Renal cortex interstitium (tissue), 15 donors: ENCODE measurements around the gene MIB1. TPM values are rescaled to one million over a fixed set of nuclear protein-coding genes. Genes with fewer than 3 reads are reported as not detected.
"Not testable (repeated sequence)": the region's sequence is repeated elsewhere in the genome, so short reads cannot be mapped to it uniquely, and the experiment has no call there.

Experiments
- DNase-seq, 11 donors: peaks; one replicate each; pipeline ENCODE4 v3.0.0-alpha.2; 2013; ENCODE audit warnings: low read depth in 9 of 11, low spot score in 4 of 11; ENCODE audit errors: extremely low read depth in 1 of 11
- long read RNA-seq, 16 experiments: transcript quantifications; one replicate each; lab custom pipeline, GENCODE V29; 2026
- polyA plus RNA-seq, 3 donors: library from polyadenylated mRNA; unstranded; fragments of 120-200 nt; gene quantifications; one replicate each; pipeline ENCODE4 v1.2.1, GENCODE V29; 2013; ENCODE audit not compliant: insufficient read length in 3 of 3

The MIB1 gene
- 10 to 100 TPM; 59.4 to 74.5 (median 68.9) TPM for polyA plus RNA-seq
- long read RNA-seq, donor 1, full-length matches to known transcripts, result 2 of 2 reads
- long read RNA-seq, donor 1, partial matches to known transcripts, result 0 of 2 reads
- long read RNA-seq, donor 1, other reads (novel, unspliced or antisense), result 0 of 2 reads
- long read RNA-seq, donor 2, result 0 reads
- long read RNA-seq, donor 3, full-length matches to known transcripts, result 2 of 2 reads
- long read RNA-seq, donor 3, partial matches to known transcripts, result 0 of 2 reads
- long read RNA-seq, donor 3, other reads (novel, unspliced or antisense), result 0 of 2 reads
- long read RNA-seq, donor 4, result 0 reads
- long read RNA-seq, donor 5, result 0 reads
- long read RNA-seq, donor 6, full-length matches to known transcripts, result 3 of 3 reads
- long read RNA-seq, donor 6, partial matches to known transcripts, result 0 of 3 reads
- long read RNA-seq, donor 6, other reads (novel, unspliced or antisense), result 0 of 3 reads
- long read RNA-seq, donor 7, full-length matches to known transcripts, result 1 of 1 reads
- long read RNA-seq, donor 7, partial matches to known transcripts, result 0 of 1 reads
- long read RNA-seq, donor 7, other reads (novel, unspliced or antisense), result 0 of 1 reads
- long read RNA-seq, donor 8, result 0 reads
- long read RNA-seq, donor 9, full-length matches to known transcripts, result 3 of 3 reads
- long read RNA-seq, donor 9, partial matches to known transcripts, result 0 of 3 reads
- long read RNA-seq, donor 9, other reads (novel, unspliced or antisense), result 0 of 3 reads
- long read RNA-seq, donor 10, full-length matches to known transcripts, result 3 of 3 reads
- long read RNA-seq, donor 10, partial matches to known transcripts, result 0 of 3 reads
- long read RNA-seq, donor 10, other reads (novel, unspliced or antisense), result 0 of 3 reads
- long read RNA-seq, donor 11, full-length matches to known transcripts, result 1 of 1 reads
- long read RNA-seq, donor 11, partial matches to known transcripts, result 0 of 1 reads
- long read RNA-seq, donor 11, other reads (novel, unspliced or antisense), result 0 of 1 reads
- long read RNA-seq, donor 12, full-length matches to known transcripts, result 1 of 1 reads
- long read RNA-seq, donor 12, partial matches to known transcripts, result 0 of 1 reads
- long read RNA-seq, donor 12, other reads (novel, unspliced or antisense), result 0 of 1 reads
- long read RNA-seq, donor 13, result 0 reads
- long read RNA-seq, donor 14, full-length matches to known transcripts, result 4 of 24 reads
- long read RNA-seq, donor 14, partial matches to known transcripts, result 20 of 24 reads
- long read RNA-seq, donor 14, other reads (novel, unspliced or antisense), result 0 of 24 reads
- long read RNA-seq, donor 15, full-length matches to known transcripts, result 1 of 1 reads
- long read RNA-seq, donor 15, partial matches to known transcripts, result 0 of 1 reads
- long read RNA-seq, donor 15, other reads (novel, unspliced or antisense), result 0 of 1 reads
- long read RNA-seq, donor 16, full-length matches to known transcripts, result 7 of 17 reads
- long read RNA-seq, donor 16, partial matches to known transcripts, result 10 of 17 reads
- long read RNA-seq, donor 16, other reads (novel, unspliced or antisense), result 0 of 17 reads

- peak; percentile 94 to 100 (median 98) for DNase-seq
Measured at GRCh38 chr18:21740538-21741311, at the start of gene MIB1. MIB1 (plus strand) TSS chr18:21740792; CDS start chr18:21741584, 792 bp downstream.

- DNase-seq, result no peak
Measured at GRCh38 chr18:21693322-21693721, 47.3 kb upstream of the MIB1 start.

GRCh38 chr18:21700528-21701075, 40.0 kb upstream of the MIB1 start:
- DNase-seq, result no peak

GRCh38 chr18:21701621-21702020, 39.0 kb upstream of the MIB1 start:
- no peak for DNase-seq

GRCh38 chr18:21702602-21703001, 38.0 kb upstream of the MIB1 start:
- no peak for DNase-seq

GRCh38 chr18:21703241-21703820, 37.3 kb upstream of the MIB1 start:
- peak in 1 of 11 donors; percentile 42 for DNase-seq

- peak; percentile 63 to 89 (median 86) for DNase-seq
Measured at GRCh38 chr18:21704603-21705364, 35.8 kb upstream of the MIB1 start, which contains the start of gene ABHD3. ABHD3 (minus strand) TSS chr18:21704774; CDS start chr18:21704665, 109 bp downstream.

GRCh38 chr18:21706386-21706865, 34.2 kb upstream of the MIB1 start:
- DNase-seq, result no peak

- DNase-seq, result not testable (repeated sequence)
Measured at GRCh38 chr18:21707130-21707529, 33.5 kb upstream of the MIB1 start.

GRCh38 chr18:21714474-21714873, 26.1 kb upstream of the MIB1 start:
- no peak for DNase-seq

GRCh38 chr18:21722687-21723086, 17.9 kb upstream of the MIB1 start:
- no peak for DNase-seq

GRCh38 chr18:21725201-21725600, 15.4 kb upstream of the MIB1 start:
- DNase-seq, result no peak

GRCh38 chr18:21727702-21728101, 12.9 kb upstream of the MIB1 start:
- DNase-seq, result no peak

- no peak for DNase-seq
Measured at GRCh38 chr18:21733011-21733410, 7.6 kb upstream of the MIB1 start.

GRCh38 chr18:21735452-21736015, 5.1 kb upstream of the MIB1 start:
- DNase-seq, result no peak

GRCh38 chr18:21736926-21737325, 3.7 kb upstream of the MIB1 start:
- not testable (repeated sequence) for DNase-seq
